PFSK-1 (cell line): ENCODE data around the gene GORASP1.

Source experiments
- FOXP2 ChIP-seq: optimal IDR thresholded peaks from 2 replicates; pipeline ENCODE3; 2011; ENCODE audit warnings: borderline replicate concordance, control low read depth, inconsistent platforms; ENCODE audit not compliant: insufficient read depth; ENCODE audit errors: extremely low read length, extremely low read depth
- POLR2AphosphoS5 ChIP-seq: IDR thresholded peaks from 2 replicates; pipeline ENCODE4 v1.6.1; 2012; ENCODE audit warnings: low read depth, mild to moderate bottlenecking, control low read depth, low read length, moderate library complexity
- SIN3A ChIP-seq: IDR thresholded peaks from 2 replicates; pipeline ENCODE4 v1.6.1; 2012; ENCODE audit warnings: mild to moderate bottlenecking, low read length, moderate library complexity, borderline replicate concordance; ENCODE audit not compliant: insufficient read depth
- TAF1 ChIP-seq: IDR thresholded peaks from 2 replicates; pipeline ENCODE4 v1.6.1; 2012; ENCODE audit warnings: low read length, control low read depth, borderline replicate concordance; ENCODE audit not compliant: insufficient read depth
- TF ChIP-seq, protein P1 (sequence below), 2 experiments: IDR thresholded peaks; 2 replicates each; pipeline versions ENCODE4 v1.6.1 to v1.8.0; 2011 to 2012; ENCODE audit warnings: low read depth in 2 of 2, low read length in 2 of 2, control low read depth in 1 of 2, inconsistent platforms in 1 of 2, mild to moderate bottlenecking in 1 of 2, moderate library complexity in 1 of 2; ENCODE audit not compliant: insufficient read depth in 1 of 2

Gene GORASP1

GRCh38 chr3:39150148-39150802 lies 42.8 kb upstream of the GORASP1 start:
- TF ChIP-seq TAF1 (no peak), FOXP2 (no peak), SIN3A (no peak), POLR2AphosphoS5 (no peak)
- TF ChIP-seq, protein P1, sequence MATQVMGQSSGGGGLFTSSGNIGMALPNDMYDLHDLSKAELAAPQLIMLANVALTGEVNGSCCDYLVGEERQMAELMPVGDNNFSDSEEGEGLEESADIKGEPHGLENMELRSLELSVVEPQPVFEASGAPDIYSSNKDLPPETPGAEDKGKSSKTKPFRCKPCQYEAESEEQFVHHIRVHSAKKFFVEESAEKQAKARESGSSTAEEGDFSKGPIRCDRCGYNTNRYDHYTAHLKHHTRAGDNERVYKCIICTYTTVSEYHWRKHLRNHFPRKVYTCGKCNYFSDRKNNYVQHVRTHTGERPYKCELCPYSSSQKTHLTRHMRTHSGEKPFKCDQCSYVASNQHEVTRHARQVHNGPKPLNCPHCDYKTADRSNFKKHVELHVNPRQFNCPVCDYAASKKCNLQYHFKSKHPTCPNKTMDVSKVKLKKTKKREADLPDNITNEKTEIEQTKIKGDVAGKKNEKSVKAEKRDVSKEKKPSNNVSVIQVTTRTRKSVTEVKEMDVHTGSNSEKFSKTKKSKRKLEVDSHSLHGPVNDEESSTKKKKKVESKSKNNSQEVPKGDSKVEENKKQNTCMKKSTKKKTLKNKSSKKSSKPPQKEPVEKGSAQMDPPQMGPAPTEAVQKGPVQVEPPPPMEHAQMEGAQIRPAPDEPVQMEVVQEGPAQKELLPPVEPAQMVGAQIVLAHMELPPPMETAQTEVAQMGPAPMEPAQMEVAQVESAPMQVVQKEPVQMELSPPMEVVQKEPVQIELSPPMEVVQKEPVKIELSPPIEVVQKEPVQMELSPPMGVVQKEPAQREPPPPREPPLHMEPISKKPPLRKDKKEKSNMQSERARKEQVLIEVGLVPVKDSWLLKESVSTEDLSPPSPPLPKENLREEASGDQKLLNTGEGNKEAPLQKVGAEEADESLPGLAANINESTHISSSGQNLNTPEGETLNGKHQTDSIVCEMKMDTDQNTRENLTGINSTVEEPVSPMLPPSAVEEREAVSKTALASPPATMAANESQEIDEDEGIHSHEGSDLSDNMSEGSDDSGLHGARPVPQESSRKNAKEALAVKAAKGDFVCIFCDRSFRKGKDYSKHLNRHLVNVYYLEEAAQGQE (IDR thresholded peaks at IDR 0.05; ENCODE audit: insufficient read depth in 1 of 2, low read depth in 2 of 2, low read length in 2 of 2) = no peak

GRCh38 chr3:39149498-39150147 lies 42.2 kb upstream of the GORASP1 start:
- no peak for TF ChIP-seq FOXP2
- TF ChIP-seq, protein P1 (IDR thresholded peaks at IDR 0.05; ENCODE audit: insufficient read depth in 1 of 2, low read depth in 2 of 2, low read length in 2 of 2) = no peak
- TF ChIP-seq SIN3A = no peak
- no peak for TF ChIP-seq TAF1
- no peak for TF ChIP-seq POLR2AphosphoS5

GRCh38 chr3:39149059-39149455 lies 41.6 kb upstream of the GORASP1 start:
- TF ChIP-seq SIN3A (no peak), TAF1 (no peak), FOXP2 (no peak), POLR2AphosphoS5 (no peak)
- TF ChIP-seq, protein P1 (IDR thresholded peaks at IDR 0.05; ENCODE audit: insufficient read depth in 1 of 2, low read depth in 2 of 2, low read length in 2 of 2) = no peak

DNA sequence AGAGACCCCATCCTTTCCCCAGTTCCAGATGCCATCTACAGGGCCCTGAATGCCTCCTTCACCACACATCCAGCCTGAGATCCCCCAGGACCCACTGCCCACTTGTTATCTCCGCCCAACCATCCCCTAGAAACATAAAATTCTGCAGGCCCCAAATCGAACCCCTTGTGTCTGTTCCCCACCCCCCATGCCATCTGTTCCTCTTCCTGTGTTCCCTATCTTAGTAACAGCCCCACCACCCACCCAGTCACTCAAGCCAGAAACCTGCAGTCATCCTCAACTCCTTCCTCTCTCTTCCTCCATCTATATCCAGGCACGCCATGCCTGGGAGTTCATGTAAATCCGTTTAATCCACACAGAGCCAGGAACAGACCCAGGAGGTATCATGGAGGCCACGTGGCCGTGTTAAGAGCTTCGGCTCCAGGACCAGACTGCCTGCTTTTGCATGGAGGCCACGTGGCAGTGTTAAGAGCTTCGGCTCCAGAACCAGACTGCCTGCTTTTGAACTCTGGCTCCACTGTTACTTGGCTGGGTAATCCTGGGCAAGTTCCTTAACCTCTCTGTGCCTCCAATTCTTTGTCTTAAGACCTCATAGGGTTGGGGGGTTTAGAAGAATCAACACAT lies 41.1 kb upstream of the GORASP1 start:
- TF ChIP-seq, protein P1 (IDR thresholded peaks at IDR 0.05; ENCODE audit: insufficient read depth in 1 of 2, low read depth in 2 of 2, low read length in 2 of 2) = no peak
- TF ChIP-seq SIN3A = no peak
- no peak for TF ChIP-seq TAF1
- TF ChIP-seq FOXP2 = no peak
- TF ChIP-seq POLR2AphosphoS5 = no peak
